ENCODE results near the gene AP2B1. TPM values are rescaled to one million over a fixed set of nuclear protein-coding genes. Genes with fewer than 3 reads are reported as not detected.

Gene AP2B1
- 100 to 1,000 TPM in 7 of 9 donors, 10 to 100 TPM in 2; 67.1 to 166 (median 123) TPM for total RNA-seq
- polyA plus RNA-seq, result 10 to 100 TPM; 25.0 to 66.0 TPM
- long read RNA-seq, donor 1, full-length matches to known transcripts, result 31 of 72 reads
- long read RNA-seq, donor 1, partial matches to known transcripts, result 33 of 72 reads
- long read RNA-seq, donor 1, other reads (novel, unspliced or antisense), result 8 of 72 reads
- long read RNA-seq, donor 2, full-length matches to known transcripts, result 115 of 193 reads
- long read RNA-seq, donor 2, partial matches to known transcripts, result 49 of 193 reads
- long read RNA-seq, donor 2, other reads (novel, unspliced or antisense), result 29 of 193 reads
- long read RNA-seq, donor 3, full-length matches to known transcripts, result 32 of 57 reads
- long read RNA-seq, donor 3, partial matches to known transcripts, result 14 of 57 reads
- long read RNA-seq, donor 3, other reads (novel, unspliced or antisense), result 11 of 57 reads

GRCh38 chr17:35587074-35587961 is at the start of gene AP2B1:
Gene AP2B1, plus strand, starts transcription at chr17:35587322. Its CDS starts 6,709 bp downstream, at chr17:35594031.
- H3K9me3 ChIP-seq, result no peaks in the 10 kb centered on the region
- H3K27me3 ChIP-seq, result no peaks in the 10 kb centered on the region
- H3K4me1 ChIP-seq, result peaks cover 4 to 34% (median 24%) of the 10 kb centered on the region in 12 donors
- H3K27ac ChIP-seq, result peak within 1 kb of the TSS; percentile 77 to 95 (median 91)
- peaks cover 0 to 10% (median 0%) of the 10 kb centered on the region in 9 donors for H3K36me3 ChIP-seq
- intact Hi-C loops (cut with DNase I), result loop anchor here in 1 of 10 donors (1.0 kb wide), 1 partner anchor 9 kb away; the partner anchor contains the start of gene PEX12
- peak within 1 kb of the TSS; percentile 72 to 98 (median 83) for H3K4me3 ChIP-seq
- TF ChIP-seq POLR2A (IDR thresholded peaks at IDR 0.05) (peak in 1 of 2 donors; percentile 74), CTCF (IDR thresholded peaks at IDR 0.05) (no peak)
- WGBS, 4 donors, result 0 to 1% (median 0%) methylated on average over 36 to 50 of the region's 50 CpGs
- ATAC-seq (peak; percentile 93 to 98 (median 96)), DNase-seq (peak; percentile 90 to 95 (median 93))

GRCh38 chr17:35537601-35538141 is 49.5 kb upstream of the AP2B1 start, which contains the start of gene SLFN12L:
Gene SLFN12L, minus strand, starts transcription at chr17:35537678. Its CDS starts 15,314 bp downstream, at chr17:35522364.
- intact Hi-C loops (cut with DNase I), result loop anchor here in 8 of 10 donors (2.0 to 10.0 kb wide), 13 partner anchors 85 to 1115 kb away; partner anchors contain the start of genes SLFN12 (in 4 of the 8), SLFN5 (in 3 of the 8), NLE1 (in 2 of the 8) and UNC45B (in 2 of the 8)
- no peaks in the 10 kb centered on the region for H3K27me3 ChIP-seq
- no peaks in the 10 kb centered on the region for H3K36me3 ChIP-seq
- WGBS, 4 donors, result 38 to 61% (median 55%) methylated on average over 2 of the region's 2 CpGs
- DNase-seq, result peak in 1 of 5 donors; percentile 11
- ATAC-seq, result peak in 2 of 4 donors; percentile 41 to 64
- TF ChIP-seq POLR2A (IDR thresholded peaks at IDR 0.05) (no peak), CTCF (IDR thresholded peaks at IDR 0.05) (no peak)
- H3K4me1 ChIP-seq, result peaks cover 0 to 58% (median 32%) of the 10 kb centered on the region in 12 donors
- no peaks in the 10 kb centered on the region for H3K9me3 ChIP-seq
- H3K27ac ChIP-seq, result peak within 1 kb of the TSS in 11 of 12 donors; percentile 30 to 93 (median 62)
- H3K4me3 ChIP-seq, result peak within 1 kb of the TSS in 6 of 12 donors; percentile 8 to 59 (median 17)

GRCh38 chr17:35539659-35540026 is 47.5 kb upstream of the AP2B1 start:
- no peak for ATAC-seq
- no peaks in the 10 kb centered on the region for H3K9me3 ChIP-seq
- WGBS, 4 donors, result 37 to 48% (median 39%) methylated on average over 5 of the region's 5 CpGs

More at GRCh38 chr17:35539659-35540026, 47.5 kb upstream of the AP2B1 start:
- H3K4me1 ChIP-seq, result peaks cover 0 to 57% (median 32%) of the 10 kb centered on the region in 12 donors
- no peak for DNase-seq
- H3K36me3 ChIP-seq, result no peaks in the 10 kb centered on the region
- no peaks in the 10 kb centered on the region for H3K27me3 ChIP-seq
- peak overlapping the region in 6 of 12 donors; percentile 10 to 93 (median 37) for H3K27ac ChIP-seq
- intact Hi-C loops (cut with DNase I), result loop anchor here in 8 of 10 donors (2.0 to 10.0 kb wide), 15 partner anchors 87 to 1117 kb away; partner anchors contain the start of genes SLFN12 (in 4 of the 8), SLFN5 (in 3 of the 8), NLE1 (in 2 of the 8) and UNC45B (in 2 of the 8)
- TF ChIP-seq CTCF (IDR thresholded peaks at IDR 0.05) (peak in 1 of 12 donors; percentile 5), POLR2A (IDR thresholded peaks at IDR 0.05) (no peak)
- H3K4me3 ChIP-seq, result peak overlapping the region in 5 of 12 donors; percentile 5 to 28 (median 22)

Data from heart left ventricle (tissue), 16 donors.